Muscle of back (tissue), 10 donors: ENCODE data around the gene CYP46A1. TPM values are rescaled to one million over a fixed set of nuclear protein-coding genes. Genes with fewer than 3 reads are reported as not detected.

Source experiments
- polyA plus RNA-seq, 10 donors: library from polyadenylated mRNA; unstranded; fragments of 120-200 nt; gene quantifications; one replicate each; pipeline ENCODE4 v1.2.1, GENCODE V29; 2013; ENCODE audit not compliant: insufficient read length in 10 of 10

The CYP46A1 gene
- polyA plus RNA-seq, 10 donors, result 1.7 to 6.5 (median 3.3) TPM

Other genes with a start within 250 kb of the CYP46A1 start
- gene SETD3, start 203.4 kb upstream of the CYP46A1 start, polyA plus RNA-seq, result 10 to 100 TPM; 50.2 to 76.3 (median 60.3) TPM
- gene CCNK, start 202.9 kb upstream of the CYP46A1 start, polyA plus RNA-seq, result 10 to 100 TPM; 30.9 to 46.5 (median 33.8) TPM
- 1 to 10 TPM; 3.1 to 6.4 (median 4.3) TPM for gene CCDC85C, start 80.1 kb upstream of the CYP46A1 start, polyA plus RNA-seq
- gene HHIPL1, start 39.2 kb upstream of the CYP46A1 start, polyA plus RNA-seq, result 1 to 10 TPM; 1.1 to 2.6 (median 1.9) TPM
- 10 to 100 TPM; 38.0 to 53.9 (median 42.8) TPM for gene EML1, start 109.1 kb downstream of the CYP46A1 start, polyA plus RNA-seq